Small intestine (tissue), 7 donors: ENCODE results near the gene PEAK1. TPM values are rescaled to one million over a fixed set of nuclear protein-coding genes. Genes with fewer than 3 reads are reported as not detected.

Experiments
- DNase-seq, 2 donors: peaks; one replicate each; pipeline versions ENCODE4 v3.0.0 to v3.0.0-alpha.2; 2013
- FAIRE-seq: peaks from 2 replicates; lab custom pipeline; 2012; peaks lifted over from hg19 to GRCh38; lab: Jason Lieb, UNC
- H3K27ac ChIP-seq, 3 donors: one replicate each; pipeline ENCODE4 v1.5.1; 2013; ENCODE audit warnings: low read length in 2 of 3, mild to moderate bottlenecking in 2 of 3, control low read depth in 1 of 3, inconsistent platforms in 1 of 3, low read depth in 1 of 3, moderate library complexity in 1 of 3
- H3K27me3 ChIP-seq, 3 donors: one replicate each; pipeline ENCODE4 v1.6.1; 2013; ENCODE audit warnings: low read length in 3 of 3, inconsistent platforms in 1 of 3; ENCODE audit not compliant: control insufficient read depth in 3 of 3, insufficient read depth in 3 of 3
- H3K36me3 ChIP-seq, 3 donors: one replicate each; pipeline ENCODE4 v1.6.1; 2013; ENCODE audit warnings: low read length in 3 of 3, inconsistent platforms in 1 of 3, low read depth in 1 of 3, mild to moderate bottlenecking in 1 of 3, moderate library complexity in 1 of 3; ENCODE audit not compliant: control insufficient read depth in 3 of 3, insufficient read depth in 2 of 3
- H3K4me1 ChIP-seq, 3 donors: one replicate each; pipeline ENCODE4 v1.6.1; 2013; ENCODE audit warnings: low read length in 2 of 3, inconsistent platforms in 1 of 3, low read depth in 1 of 3, mild to moderate bottlenecking in 1 of 3, moderate library complexity in 1 of 3; ENCODE audit not compliant: control insufficient read depth in 3 of 3, insufficient read depth in 2 of 3
- H3K4me3 ChIP-seq, 3 donors: one replicate each; pipeline ENCODE4 v1.5.1; 2013; ENCODE audit warnings: low read length in 3 of 3, control low read depth in 1 of 3, inconsistent platforms in 1 of 3, low read depth in 1 of 3, mild to moderate bottlenecking in 1 of 3, moderate library complexity in 1 of 3
- H3K9me3 ChIP-seq, 2 donors: one replicate each; pipeline ENCODE4 v1.6.1; 2013; ENCODE audit warnings: low read depth in 1 of 2, low read length in 1 of 2; ENCODE audit not compliant: control insufficient read depth in 2 of 2, insufficient read depth in 1 of 2
- WGBS, 3 donors: extraction: QIAGEN DNeasy Blood & Tissue Kit; methylation state at CpG; one replicate each; pipeline ENCODE4 v1.1.7; 2013; 5-methylcytosine and 5-hydroxymethylcytosine counted together
- polyA plus RNA-seq, 4 donors: library from polyadenylated mRNA; stranded (reverse) in 3 of 4; unstranded in 1 of 4; fragments of 200-250 nt in 3 of 4; fragments of 120-200 nt in 1 of 4; gene quantifications; one replicate each; pipeline versions ENCODE4 v1.2.1 to v1.2.3, GENCODE V29; 2013
- donor health status: healthy with polysubstance abuse.
- donor health status: control.
- donor health status: control.
- donor health status: Bipolar disorder and iron deficiency.
- donor health status: healthy.

Gene PEAK1
- polyA plus RNA-seq, 4 donors = 1.4 to 24.8 (median 5.3) TPM

DNA sequence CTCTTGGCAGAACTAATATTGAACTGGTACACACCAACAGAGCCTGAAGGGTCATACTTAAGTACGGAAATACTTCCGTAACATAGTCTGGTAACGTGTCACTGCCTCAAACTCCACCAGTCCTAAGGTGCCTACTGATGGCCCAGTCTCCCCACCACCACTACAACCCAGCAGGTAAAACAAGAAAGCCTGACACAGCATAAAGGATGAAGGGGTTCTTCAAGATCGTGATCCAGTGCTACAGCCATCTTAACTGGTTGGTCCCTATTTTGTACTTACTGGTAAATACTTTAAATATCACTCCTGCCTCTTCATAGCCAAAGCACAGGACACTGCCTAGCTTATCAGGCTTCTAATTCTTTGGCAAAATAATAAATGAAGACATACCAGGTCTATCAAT is 46.5 kb downstream of the PEAK1 start:
- Histone ChIP-seq H3K36me3 (no peaks in the 10 kb centered on the region), H3K4me3 (no peak overlapping the region), H3K27me3 (no peaks in the 10 kb centered on the region), H3K9me3 (no peaks in the 10 kb centered on the region), H3K4me1 (peaks cover 0 to 2% (median 0%) of the 10 kb centered on the region in 3 donors), H3K27ac (no peak overlapping the region)
- 74 to 77% (median 74%) methylated on average over 4 of the region's 4 CpGs for WGBS, 3 donors
- no peak for FAIRE-seq
- no peak for DNase-seq

DNA sequence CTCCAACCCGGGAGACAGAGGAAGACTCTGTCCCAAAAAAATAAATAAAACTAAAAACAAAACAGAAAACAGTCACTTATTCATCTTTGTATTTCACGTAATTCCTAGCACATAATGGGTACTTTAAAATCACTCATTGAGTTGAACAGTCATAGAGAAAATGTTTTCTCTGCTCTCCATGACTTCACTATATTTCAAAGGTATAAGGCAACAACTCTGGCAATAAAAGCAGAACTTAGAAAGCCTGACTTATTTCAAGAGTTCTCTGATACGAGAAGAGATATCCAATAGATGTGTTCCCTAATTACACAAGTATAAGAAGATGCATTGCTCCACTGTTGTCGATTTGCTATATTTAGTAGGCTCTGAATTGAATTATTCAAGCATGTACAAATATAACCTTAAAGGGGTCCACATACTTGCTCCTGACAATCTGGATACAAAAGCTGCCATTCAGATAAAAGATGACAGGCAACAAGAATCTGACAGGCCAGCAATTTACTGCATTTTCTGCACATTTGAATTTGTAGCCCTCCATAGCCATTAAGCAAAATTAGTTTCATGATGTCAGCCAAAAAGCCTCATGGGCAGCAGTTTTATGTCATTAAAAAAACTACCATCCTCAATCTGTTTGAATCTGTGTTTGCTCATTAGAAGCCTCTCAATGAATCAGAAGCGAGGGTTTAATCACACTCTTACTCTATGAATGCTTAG is 47.9 kb downstream of the PEAK1 start:
- Histone ChIP-seq H3K4me1 (peaks cover 0 to 2% (median 0%) of the 10 kb centered on the region in 3 donors), H3K9me3 (no peaks in the 10 kb centered on the region), H3K36me3 (no peaks in the 10 kb centered on the region), H3K27ac (no peak overlapping the region), H3K4me3 (no peak overlapping the region), H3K27me3 (no peaks in the 10 kb centered on the region)
- FAIRE-seq = no peak
- 84 to 94% (median 86%) methylated on average over 5 of the region's 5 CpGs for WGBS, 3 donors
- no peak for DNase-seq

DNA sequence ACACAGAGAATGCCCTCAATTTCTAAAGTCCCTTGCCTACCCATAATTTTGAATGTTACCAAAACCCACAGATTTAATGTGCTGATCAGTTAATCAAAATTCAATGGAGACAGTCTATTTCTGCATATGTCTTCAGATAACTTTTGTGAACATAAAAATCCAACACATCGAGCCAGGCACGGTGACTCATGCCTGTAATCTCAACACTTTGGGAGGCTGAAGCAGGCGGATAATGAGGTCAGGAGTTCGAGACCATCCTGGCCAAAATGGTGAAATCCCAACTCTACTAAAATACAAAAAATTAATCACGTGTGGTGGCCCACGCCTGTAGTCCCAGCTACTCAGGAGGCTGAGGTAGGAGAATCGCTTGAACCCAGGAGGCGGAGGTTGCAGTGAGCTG is 49.3 kb downstream of the PEAK1 start:
- H3K4me1 ChIP-seq = peaks cover 0 to 2% (median 0%) of the 10 kb centered on the region in 3 donors
- H3K4me3 ChIP-seq = no peak overlapping the region
- H3K27ac ChIP-seq = no peak overlapping the region
- no peaks in the 10 kb centered on the region for H3K27me3 ChIP-seq
- FAIRE-seq (no peak), DNase-seq (no peak)
- H3K9me3 ChIP-seq = no peaks in the 10 kb centered on the region
- H3K36me3 ChIP-seq = no peaks in the 10 kb centered on the region
- 91 to 92% (median 92%) methylated on average over 8 of the region's 8 CpGs for WGBS, 3 donors

DNA sequence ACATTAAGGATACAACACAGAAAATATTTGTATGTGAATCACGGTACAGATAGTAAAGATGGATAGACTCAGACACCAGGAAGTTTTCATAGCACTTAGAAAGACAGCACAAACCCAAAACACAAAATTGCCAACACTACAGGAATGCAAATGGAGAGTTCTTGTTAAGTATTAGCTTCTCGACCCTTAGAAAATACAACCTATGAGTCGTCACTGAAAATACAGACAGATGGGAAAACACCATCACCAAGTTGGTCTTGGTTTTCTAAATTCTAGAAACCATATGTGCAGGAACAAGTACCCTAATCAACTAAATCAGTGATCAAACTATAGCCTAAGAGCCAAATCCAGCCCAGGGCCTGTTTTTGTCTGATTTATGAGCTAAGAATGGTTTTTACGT is 50.7 kb downstream of the PEAK1 start:
- DNase-seq (no peak), FAIRE-seq (no peak)
- Histone ChIP-seq H3K4me1 (peaks cover 0 to 2% (median 0%) of the 10 kb centered on the region in 3 donors), H3K9me3 (no peaks in the 10 kb centered on the region), H3K36me3 (no peaks in the 10 kb centered on the region), H3K27ac (no peak overlapping the region), H3K4me3 (no peak overlapping the region), H3K27me3 (no peaks in the 10 kb centered on the region)
- WGBS, 3 donors = 73 to 84% (median 81%) methylated on average over 4 of the region's 4 CpGs

DNA sequence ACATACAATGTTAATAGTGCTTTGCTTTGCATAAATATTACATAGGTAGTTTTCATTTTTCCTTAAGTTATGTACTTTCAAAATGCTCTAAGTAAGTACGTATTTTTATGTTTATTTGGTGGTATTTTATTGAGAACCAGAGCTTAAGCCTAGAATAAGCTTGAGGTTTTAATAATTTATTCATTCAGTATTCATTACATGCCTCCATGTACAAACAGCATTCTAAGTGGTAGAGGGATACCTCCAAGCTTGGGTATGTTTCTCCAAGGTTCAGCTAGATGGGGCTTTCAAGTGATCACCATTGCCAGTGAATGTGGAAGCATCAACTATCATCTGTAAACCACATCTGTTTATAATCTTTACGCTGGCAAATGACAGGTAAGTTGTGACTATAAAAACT is 52.3 kb downstream of the PEAK1 start:
- FAIRE-seq (no peak), DNase-seq (no peak)
- H3K4me3 ChIP-seq = no peak overlapping the region

DNA sequence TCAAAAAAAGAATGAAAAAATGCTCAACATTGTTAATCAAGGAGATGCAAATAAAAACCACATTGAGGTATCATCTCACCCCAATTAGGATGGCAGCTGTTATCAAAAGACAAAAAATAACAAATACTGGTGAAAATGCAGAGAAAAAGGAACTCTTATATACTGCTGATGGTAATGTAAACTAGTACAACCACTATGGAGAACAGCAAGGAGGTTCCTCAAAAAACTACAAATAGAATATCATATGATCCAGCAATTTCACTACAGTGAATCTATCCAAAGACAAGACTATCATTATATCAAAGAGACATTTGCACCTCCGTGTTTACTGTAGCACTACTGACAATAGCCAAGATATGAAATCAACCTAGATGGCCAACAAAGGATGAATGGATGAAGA is 58.4 kb downstream of the PEAK1 start:
- H3K27ac ChIP-seq = no peak overlapping the region
- no peaks in the 10 kb centered on the region for H3K4me1 ChIP-seq
- no peaks in the 10 kb centered on the region for H3K9me3 ChIP-seq
- peaks cover 0 to 8% (median 0%) of the 10 kb centered on the region in 3 donors for H3K36me3 ChIP-seq
- no peak for FAIRE-seq
- DNase-seq = no peak
- H3K4me3 ChIP-seq = no peak overlapping the region
- 67 to 93% (median 86%) methylated on average over 1 of the region's 1 CpG for WGBS, 3 donors
- no peaks in the 10 kb centered on the region for H3K27me3 ChIP-seq

More for the DNA sequence above, 52.3 kb downstream of the PEAK1 start:
- peaks cover 0 to 2% (median 0%) of the 10 kb centered on the region in 3 donors for H3K4me1 ChIP-seq
- H3K36me3 ChIP-seq = peaks cover 0 to 3% (median 0%) of the 10 kb centered on the region in 3 donors
- no peaks in the 10 kb centered on the region for H3K9me3 ChIP-seq
- no peaks in the 10 kb centered on the region for H3K27me3 ChIP-seq
- no peak overlapping the region for H3K27ac ChIP-seq
- WGBS, 3 donors = 86 to 97% (median 95%) methylated on average over 2 of the region's 2 CpGs

DNA sequence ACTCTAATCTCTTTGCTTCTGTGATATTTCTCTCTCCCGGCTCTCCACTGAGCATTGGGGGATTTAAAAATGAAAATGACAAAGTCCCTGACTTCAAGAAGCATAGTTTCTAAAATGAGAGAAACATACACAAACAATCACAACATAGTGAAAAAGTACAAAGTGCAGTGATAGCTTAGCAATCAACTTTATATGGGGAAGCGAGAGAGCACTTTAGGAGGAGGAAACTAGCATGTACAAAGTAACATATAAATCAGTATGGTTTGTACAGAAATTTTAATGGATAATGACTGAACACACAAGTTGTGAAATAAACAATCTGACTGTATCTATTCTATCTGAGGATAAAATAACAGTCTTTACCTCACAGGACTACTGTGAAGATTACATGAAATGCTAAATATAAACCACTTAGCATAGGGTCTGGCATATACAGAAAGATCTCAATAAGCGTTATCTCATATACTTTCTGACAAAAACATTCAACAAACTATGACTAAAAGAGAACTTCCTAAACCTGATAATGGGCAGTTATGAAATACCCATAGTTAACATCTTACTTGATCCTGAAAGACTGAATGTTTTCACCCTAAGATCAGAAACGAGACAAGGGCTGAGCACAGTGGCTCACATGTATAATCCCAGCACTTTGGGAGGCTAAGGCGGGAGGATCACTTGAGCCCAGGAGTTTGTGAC is 61.2 kb downstream of the PEAK1 start:
- Histone ChIP-seq H3K4me1 (peaks cover 0 to 2% (median 0%) of the 10 kb centered on the region in 3 donors), H3K9me3 (no peaks in the 10 kb centered on the region), H3K27ac (no peak overlapping the region), H3K4me3 (no peak overlapping the region), H3K36me3 (peaks cover 0 to 6% (median 0%) of the 10 kb centered on the region in 3 donors), H3K27me3 (no peaks in the 10 kb centered on the region)
- peak in 1 of 2 donors; percentile 3 for DNase-seq
- 73 to 84% (median 83%) methylated on average over 5 of the region's 5 CpGs for WGBS, 3 donors
- no peak for FAIRE-seq

DNA sequence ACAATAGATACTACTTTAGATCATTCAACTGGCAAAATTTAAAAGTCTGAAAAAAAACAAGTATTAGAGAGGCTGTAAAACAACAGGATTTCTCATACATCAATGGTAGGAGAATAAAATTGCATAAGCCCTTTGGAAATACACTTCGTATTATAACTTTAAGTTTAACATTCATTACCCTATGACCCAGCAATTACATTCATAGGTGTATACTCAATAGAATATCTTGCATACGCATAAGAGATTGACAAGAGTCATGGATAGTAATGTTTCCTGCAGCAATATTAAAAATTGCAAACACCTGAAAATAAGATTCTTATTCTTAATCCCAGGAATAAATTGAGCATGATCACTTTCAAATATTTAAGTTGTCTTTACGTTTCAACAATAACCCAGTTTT is 63.6 kb downstream of the PEAK1 start:
- H3K36me3 ChIP-seq = peaks cover 0 to 6% (median 0%) of the 10 kb centered on the region in 3 donors
- H3K4me1 ChIP-seq = peaks cover 0 to 2% (median 0%) of the 10 kb centered on the region in 3 donors
- H3K4me3 ChIP-seq = no peak overlapping the region
- WGBS, 3 donors = 93 to 97% (median 96%) methylated on average over 3 of the region's 3 CpGs
- DNase-seq (no peak), FAIRE-seq (no peak)
- no peaks in the 10 kb centered on the region for H3K27me3 ChIP-seq
- no peaks in the 10 kb centered on the region for H3K9me3 ChIP-seq
- H3K27ac ChIP-seq = no peak overlapping the region
